ENCODE results near the gene TMEM8B.

Gene TMEM8B

DNA sequence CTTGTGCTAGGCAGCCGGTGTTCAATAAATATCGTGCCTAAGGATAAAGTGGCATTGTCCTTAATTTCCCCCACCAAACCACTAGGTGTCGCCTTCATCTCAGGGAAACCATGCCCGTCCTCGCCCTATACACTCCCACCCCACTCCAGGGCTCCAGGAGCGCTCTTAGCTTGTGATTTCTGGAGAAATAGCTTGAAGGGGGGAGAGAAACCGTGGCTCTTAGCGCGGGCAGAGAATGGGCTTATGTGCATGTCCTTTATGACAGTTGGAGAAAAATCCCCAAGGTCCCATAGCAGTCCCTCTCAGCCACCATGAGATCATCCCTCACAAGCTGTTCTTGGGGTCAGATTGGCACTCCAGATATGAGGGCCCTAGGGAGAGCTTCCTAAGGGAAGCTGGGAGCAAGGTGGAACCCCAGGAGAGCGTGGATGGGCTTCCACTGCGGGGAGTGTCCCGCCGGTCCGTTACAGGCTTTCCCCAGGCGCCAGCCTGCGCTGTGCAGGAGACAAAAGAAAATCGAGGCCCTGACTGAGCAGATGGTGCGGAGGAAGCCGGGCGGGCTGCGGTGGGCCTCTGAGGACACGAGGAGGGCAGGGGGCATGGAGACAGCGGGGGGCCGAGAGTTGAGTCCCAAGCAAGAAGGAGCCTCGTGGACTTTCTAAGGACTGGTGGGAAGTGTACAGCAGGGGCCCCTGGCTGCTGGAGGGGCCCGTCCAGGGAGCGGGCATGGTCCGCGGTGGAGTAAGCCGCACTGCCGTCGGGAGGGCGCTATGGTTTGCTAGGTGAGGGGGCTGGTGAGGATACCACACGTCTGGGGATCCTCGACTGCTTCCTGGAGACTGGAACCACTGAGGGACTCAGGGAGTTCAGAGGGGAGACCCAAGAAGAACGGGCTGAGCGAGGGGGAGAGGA, 38.4 kb upstream of the TMEM8B start:
- peak; percentile 97 for ATAC-seq
- no peak for TF ChIP-seq PPARA (CRISPR knock-in tag; IDR thresholded peaks at IDR 0.05; ENCODE audit: borderline replicate concordance)

GRCh38 chr9:35791297-35791921, 37.6 kb upstream of the TMEM8B start, which contains the start of gene NPR2:
TSS of gene NPR2 (plus strand) at chr9:35791591. CDS start at chr9:35792409, 818 bp downstream.
- no peak for TF ChIP-seq TOX (CRISPR knock-in tag; IDR thresholded peaks at IDR 0.05; ENCODE audit: borderline replicate concordance)
- no peak for TF ChIP-seq CREB5 (CRISPR knock-in tag; IDR thresholded peaks at IDR 0.05; ENCODE audit: low read depth)
- no peak for TF ChIP-seq CSDC2 (CRISPR knock-in tag; IDR thresholded peaks at IDR 0.05)
- TF ChIP-seq ZC3H10 (CRISPR knock-in tag; IDR thresholded peaks at IDR 0.05), result no peak
- TF ChIP-seq, protein P1, sequence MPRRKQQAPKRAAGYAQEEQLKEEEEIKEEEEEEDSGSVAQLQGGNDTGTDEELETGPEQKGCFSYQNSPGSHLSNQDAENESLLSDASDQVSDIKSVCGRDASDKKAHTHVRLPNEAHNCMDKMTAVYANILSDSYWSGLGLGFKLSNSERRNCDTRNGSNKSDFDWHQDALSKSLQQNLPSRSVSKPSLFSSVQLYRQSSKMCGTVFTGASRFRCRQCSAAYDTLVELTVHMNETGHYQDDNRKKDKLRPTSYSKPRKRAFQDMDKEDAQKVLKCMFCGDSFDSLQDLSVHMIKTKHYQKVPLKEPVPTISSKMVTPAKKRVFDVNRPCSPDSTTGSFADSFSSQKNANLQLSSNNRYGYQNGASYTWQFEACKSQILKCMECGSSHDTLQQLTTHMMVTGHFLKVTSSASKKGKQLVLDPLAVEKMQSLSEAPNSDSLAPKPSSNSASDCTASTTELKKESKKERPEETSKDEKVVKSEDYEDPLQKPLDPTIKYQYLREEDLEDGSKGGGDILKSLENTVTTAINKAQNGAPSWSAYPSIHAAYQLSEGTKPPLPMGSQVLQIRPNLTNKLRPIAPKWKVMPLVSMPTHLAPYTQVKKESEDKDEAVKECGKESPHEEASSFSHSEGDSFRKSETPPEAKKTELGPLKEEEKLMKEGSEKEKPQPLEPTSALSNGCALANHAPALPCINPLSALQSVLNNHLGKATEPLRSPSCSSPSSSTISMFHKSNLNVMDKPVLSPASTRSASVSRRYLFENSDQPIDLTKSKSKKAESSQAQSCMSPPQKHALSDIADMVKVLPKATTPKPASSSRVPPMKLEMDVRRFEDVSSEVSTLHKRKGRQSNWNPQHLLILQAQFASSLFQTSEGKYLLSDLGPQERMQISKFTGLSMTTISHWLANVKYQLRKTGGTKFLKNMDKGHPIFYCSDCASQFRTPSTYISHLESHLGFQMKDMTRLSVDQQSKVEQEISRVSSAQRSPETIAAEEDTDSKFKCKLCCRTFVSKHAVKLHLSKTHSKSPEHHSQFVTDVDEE (CRISPR knock-in tag; IDR thresholded peaks at IDR 0.05), result no peak
- no peak for TF ChIP-seq PATZ1 (CRISPR knock-in tag; IDR thresholded peaks at IDR 0.05; ENCODE audit: borderline replicate concordance)
- no peak for TF ChIP-seq SNAI2 (CRISPR knock-in tag; IDR thresholded peaks at IDR 0.05)
- TF ChIP-seq ZNF70 (CRISPR knock-in tag; IDR thresholded peaks at IDR 0.05), result no peak
- TF ChIP-seq, protein P2, sequence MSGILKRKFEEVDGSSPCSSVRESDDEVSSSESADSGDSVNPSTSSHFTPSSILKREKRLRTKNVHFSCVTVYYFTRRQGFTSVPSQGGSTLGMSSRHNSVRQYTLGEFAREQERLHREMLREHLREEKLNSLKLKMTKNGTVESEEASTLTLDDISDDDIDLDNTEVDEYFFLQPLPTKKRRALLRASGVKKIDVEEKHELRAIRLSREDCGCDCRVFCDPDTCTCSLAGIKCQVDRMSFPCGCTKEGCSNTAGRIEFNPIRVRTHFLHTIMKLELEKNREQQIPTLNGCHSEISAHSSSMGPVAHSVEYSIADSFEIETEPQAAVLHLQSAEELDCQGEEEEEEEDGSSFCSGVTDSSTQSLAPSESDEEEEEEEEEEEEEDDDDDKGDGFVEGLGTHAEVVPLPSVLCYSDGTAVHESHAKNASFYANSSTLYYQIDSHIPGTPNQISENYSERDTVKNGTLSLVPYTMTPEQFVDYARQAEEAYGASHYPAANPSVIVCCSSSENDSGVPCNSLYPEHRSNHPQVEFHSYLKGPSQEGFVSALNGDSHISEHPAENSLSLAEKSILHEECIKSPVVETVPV (CRISPR knock-in tag; IDR thresholded peaks at IDR 0.05), result no peak
- TF ChIP-seq OSR1 (CRISPR knock-in tag; IDR thresholded peaks at IDR 0.05), result no peak
- TF ChIP-seq ARNTL (CRISPR knock-in tag; IDR thresholded peaks at IDR 0.05; ENCODE audit: borderline replicate concordance, low read depth), result no peak
- TF ChIP-seq PPARA (CRISPR knock-in tag; IDR thresholded peaks at IDR 0.05; ENCODE audit: borderline replicate concordance), result no peak
- TF ChIP-seq ZFP3 (CRISPR knock-in tag; IDR thresholded peaks at IDR 0.05), result no peak
- ATAC-seq, result no peak

DNA sequence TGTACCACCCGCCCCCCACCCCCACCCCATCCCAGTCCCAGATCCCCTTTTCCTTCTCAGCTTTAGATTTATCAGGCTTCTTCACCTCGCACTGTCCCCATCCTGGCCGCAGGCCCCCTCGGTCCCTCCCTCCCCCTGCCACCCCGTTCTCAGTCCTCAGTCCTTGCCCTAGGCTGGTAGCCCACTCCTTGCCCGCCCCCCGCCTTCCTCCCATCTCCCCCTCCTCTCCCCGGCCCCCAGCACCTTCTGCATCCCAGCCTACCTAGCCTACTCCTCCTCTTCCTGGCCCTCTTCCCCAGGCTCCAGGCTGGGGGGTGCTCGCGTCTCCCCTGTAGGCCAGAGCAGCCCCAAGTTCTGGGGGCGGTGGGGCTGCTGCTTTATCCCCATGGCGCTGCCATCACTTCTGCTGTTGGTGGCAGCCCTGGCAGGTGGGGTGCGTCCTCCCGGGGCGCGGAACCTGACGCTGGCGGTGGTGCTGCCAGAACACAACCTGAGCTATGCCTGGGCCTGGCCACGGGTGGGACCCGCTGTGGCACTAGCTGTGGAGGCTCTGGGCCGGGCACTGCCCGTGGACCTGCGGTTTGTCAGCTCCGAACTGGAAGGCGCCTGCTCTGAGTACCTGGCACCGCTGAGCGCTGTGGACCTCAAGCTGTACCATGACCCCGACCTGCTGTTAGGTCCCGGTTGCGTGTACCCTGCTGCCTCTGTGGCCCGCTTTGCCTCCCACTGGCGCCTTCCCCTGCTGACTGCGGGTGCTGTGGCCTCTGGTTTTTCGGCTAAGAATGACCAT, 36.8 kb upstream of the TMEM8B start:
- no peak for ATAC-seq
- TF ChIP-seq, protein P1 (CRISPR knock-in tag; IDR thresholded peaks at IDR 0.05), result no peak

Measured in SK-N-SH treated with all-trans-retinoic acid at 6 μM for 48 hours (cell line).